ENCODE results near the gene NECTIN4.

DNA sequence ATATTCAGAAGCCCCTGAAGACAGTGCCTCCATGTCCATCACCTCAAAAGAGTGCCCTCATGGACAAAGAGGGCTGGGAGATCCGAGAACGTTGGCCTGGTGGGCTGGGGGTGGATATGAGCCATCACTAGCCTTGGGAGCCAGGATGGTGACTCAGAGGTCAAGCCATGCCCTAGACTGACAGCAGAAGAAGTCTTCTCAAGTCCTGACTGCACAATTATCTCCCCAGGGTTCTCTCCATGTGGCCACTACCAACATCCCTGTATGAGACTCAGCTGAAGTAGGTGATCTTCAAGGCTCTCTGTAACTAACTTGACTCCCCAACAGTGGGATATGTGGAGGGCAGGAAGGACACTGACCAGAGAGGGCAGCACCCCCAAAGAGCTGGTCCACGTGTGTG, 36.5 kb downstream of the NECTIN4 start:
- TF ChIP-seq, protein P1, sequence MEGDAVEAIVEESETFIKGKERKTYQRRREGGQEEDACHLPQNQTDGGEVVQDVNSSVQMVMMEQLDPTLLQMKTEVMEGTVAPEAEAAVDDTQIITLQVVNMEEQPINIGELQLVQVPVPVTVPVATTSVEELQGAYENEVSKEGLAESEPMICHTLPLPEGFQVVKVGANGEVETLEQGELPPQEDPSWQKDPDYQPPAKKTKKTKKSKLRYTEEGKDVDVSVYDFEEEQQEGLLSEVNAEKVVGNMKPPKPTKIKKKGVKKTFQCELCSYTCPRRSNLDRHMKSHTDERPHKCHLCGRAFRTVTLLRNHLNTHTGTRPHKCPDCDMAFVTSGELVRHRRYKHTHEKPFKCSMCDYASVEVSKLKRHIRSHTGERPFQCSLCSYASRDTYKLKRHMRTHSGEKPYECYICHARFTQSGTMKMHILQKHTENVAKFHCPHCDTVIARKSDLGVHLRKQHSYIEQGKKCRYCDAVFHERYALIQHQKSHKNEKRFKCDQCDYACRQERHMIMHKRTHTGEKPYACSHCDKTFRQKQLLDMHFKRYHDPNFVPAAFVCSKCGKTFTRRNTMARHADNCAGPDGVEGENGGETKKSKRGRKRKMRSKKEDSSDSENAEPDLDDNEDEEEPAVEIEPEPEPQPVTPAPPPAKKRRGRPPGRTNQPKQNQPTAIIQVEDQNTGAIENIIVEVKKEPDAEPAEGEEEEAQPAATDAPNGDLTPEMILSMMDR (IDR thresholded peaks at IDR 0.05 in 2 of 3, conservative IDR thresholded peaks at IDR 0.05 in 1 of 3; ENCODE audit: control insufficient read depth in 2 of 3, extremely low read depth in 1 of 3, insufficient read depth in 1 of 3, low read depth in 3 of 3, low read length in 3 of 3) = no peak
- TF ChIP-seq CBX5 (IDR thresholded peaks at IDR 0.05; ENCODE audit: low read depth) (no peak), CBFB (IDR thresholded peaks at IDR 0.05; ENCODE audit: low read depth) (no peak), ZNF274 (IDR thresholded peaks at IDR 0.05; ENCODE audit: insufficient read depth, insufficient read length) (no peak), ATF7 (IDR thresholded peaks at IDR 0.05; ENCODE audit: low read depth) (no peak), EZH2 (IDR thresholded peaks at IDR 0.05; ENCODE audit: borderline replicate concordance, control insufficient read depth, low read depth, low read length) (no peak), CEBPB (IDR thresholded peaks at IDR 0.05; ENCODE audit: borderline replicate concordance in 1 of 2, low read depth in 2 of 2, low read length in 2 of 2) (no peak), KDM1A (IDR thresholded peaks at IDR 0.05; ENCODE audit: borderline replicate concordance) (no peak), YY1 (IDR thresholded peaks at IDR 0.05; ENCODE audit: low read depth, low read length) (no peak)
- TF ChIP-seq, protein P2, sequence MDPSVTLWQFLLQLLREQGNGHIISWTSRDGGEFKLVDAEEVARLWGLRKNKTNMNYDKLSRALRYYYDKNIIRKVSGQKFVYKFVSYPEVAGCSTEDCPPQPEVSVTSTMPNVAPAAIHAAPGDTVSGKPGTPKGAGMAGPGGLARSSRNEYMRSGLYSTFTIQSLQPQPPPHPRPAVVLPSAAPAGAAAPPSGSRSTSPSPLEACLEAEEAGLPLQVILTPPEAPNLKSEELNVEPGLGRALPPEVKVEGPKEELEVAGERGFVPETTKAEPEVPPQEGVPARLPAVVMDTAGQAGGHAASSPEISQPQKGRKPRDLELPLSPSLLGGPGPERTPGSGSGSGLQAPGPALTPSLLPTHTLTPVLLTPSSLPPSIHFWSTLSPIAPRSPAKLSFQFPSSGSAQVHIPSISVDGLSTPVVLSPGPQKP (IDR thresholded peaks at IDR 0.05; ENCODE audit: low read depth, low read length) = no peak

All from GM12878 (cell line).